ENCODE results near the gene AOC3.
"Not testable (repeated sequence)": the region's sequence is repeated elsewhere in the genome, so short reads cannot be mapped to it uniquely, and the experiment has no call there.

Gene AOC3

GRCh38 chr17:42872251-42872965, 21.4 kb downstream of the AOC3 start:
- TF ChIP-seq CTCF (IDR thresholded peaks at IDR 0.05; ENCODE audit: extremely low read depth, missing control alignments), result no peak
- no peak for DNase-seq (ENCODE audit: low spot score)

GRCh38 chr17:42873315-42873714, 22.3 kb downstream of the AOC3 start:
- no peak for TF ChIP-seq CTCF (IDR thresholded peaks at IDR 0.05; ENCODE audit: extremely low read depth, missing control alignments)

GRCh38 chr17:42873932-42874695, 23.1 kb downstream of the AOC3 start:
- not testable (repeated sequence) for DNase-seq (ENCODE audit: low spot score)

More at GRCh38 chr17:42873315-42873714, 22.3 kb downstream of the AOC3 start:
- no peak for DNase-seq (ENCODE audit: low spot score)

GRCh38 chr17:42877037-42877436, 26.0 kb downstream of the AOC3 start:
- no peak for DNase-seq (ENCODE audit: low spot score)
- TF ChIP-seq CTCF (IDR thresholded peaks at IDR 0.05; ENCODE audit: extremely low read depth, missing control alignments), result no peak

GRCh38 chr17:42878123-42878880, 27.3 kb downstream of the AOC3 start:
- no peak for TF ChIP-seq CTCF (IDR thresholded peaks at IDR 0.05; ENCODE audit: extremely low read depth, missing control alignments)

GRCh38 chr17:42878924-42879595, 28.1 kb downstream of the AOC3 start:
- DNase-seq (ENCODE audit: low spot score), result no peak
- TF ChIP-seq CTCF (IDR thresholded peaks at IDR 0.05; ENCODE audit: extremely low read depth, missing control alignments), result no peak

More at GRCh38 chr17:42878123-42878880, 27.3 kb downstream of the AOC3 start:
- DNase-seq (ENCODE audit: low spot score), result no peak

GRCh38 chr17:42879596-42879985, 28.6 kb downstream of the AOC3 start:
- TF ChIP-seq CTCF (IDR thresholded peaks at IDR 0.05; ENCODE audit: extremely low read depth, missing control alignments), result no peak
- DNase-seq (ENCODE audit: low spot score), result no peak
